ENCODE measurements around the gene MEIOB.

The MEIOB gene

DNA sequence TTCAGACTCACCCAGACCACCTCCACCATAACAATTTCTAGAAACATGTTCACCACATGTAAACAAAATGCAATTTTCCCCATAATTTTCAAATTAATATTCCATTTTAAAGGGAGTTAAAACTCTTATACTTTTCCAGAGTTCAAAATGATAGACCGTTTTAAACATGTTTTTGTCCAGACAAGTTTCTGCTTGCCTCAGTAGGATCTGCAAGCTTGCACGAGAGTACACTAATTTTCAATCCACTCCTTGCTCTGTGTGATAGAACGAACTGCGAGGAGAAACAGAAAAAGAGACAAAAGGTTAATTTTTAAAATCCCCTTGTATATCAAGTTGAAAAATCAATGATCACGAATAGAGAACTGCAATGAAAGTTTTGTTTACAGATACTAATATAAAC is 37.9 kb downstream of the MEIOB start:
- DNase-seq (ENCODE audit: low read depth, low spot score) = no peak
- peak overlapping the region; percentile 29 for H3K27ac ChIP-seq

DNA sequence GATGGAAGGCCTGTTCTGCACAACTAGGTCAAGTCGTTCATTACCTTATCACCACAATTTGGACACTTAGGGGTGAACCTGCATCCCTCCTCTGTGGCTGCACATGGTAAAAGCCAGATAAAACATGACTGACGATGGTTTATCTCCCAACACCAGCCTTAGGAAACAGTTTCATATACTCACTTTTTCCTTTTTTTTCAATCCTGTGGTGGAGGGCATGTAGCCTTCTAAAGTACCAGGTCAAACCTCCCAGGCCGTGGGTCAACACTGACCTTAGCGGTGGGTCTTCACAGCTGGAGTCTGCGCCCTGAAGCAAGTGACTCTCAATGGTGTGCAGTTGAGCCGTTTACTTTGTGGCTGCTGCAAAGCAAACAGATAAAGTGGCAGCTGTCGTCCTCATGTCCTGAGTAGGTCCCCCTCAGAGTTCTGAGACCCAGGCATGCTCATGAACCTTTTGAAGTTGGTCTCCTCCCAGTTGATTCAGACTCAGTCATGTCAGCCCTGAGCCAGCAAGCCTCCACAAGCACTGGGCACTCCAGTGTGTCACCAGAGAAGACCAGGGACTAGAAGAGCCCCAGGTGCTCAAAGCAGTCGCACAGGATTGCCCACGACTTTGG is 39.0 kb downstream of the MEIOB start:
- H3K27ac ChIP-seq = no peak overlapping the region
- peak; percentile 36 for DNase-seq (ENCODE audit: low read depth, low spot score)

DNA sequence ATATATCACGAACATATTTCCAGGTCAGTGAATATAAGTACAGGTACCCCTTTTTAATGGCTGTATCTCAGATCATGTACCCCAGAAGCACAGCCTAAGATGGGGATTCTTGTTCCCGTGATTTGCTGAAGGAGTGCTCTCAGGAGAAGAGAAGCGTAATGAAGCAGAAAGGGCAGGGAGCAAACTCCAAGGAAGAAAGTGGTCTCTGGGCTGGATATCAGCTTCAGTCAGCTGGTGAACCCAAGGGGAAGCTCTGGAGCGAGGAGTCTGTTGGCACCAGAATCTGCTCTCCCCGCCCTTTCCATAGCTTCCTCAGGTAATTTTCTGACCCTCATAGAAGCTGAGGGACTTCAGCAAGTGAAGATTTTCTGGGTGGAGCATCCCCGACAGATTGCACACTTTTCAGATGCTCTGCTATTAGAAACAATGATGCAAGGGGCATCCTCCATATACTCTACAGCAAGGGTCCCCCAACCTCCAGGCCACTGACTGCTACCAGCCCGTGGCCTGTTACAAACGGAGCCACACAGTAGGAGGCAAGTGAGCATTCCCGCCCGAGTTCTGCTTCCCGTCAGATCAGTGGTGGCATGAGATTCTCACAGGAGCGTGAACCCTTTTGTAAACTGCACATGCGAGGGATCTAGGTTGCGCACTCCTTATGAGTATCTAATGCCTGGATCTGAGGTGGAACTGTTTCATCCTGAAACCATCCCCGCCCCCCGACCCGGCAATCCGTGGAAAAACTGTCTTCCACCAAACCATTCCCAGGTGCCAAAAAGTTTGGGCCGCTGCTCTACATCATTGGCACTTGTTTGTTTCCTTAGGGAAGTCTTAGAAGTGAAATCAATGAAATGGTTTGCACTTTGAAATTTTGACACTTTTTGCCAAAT is 40.5 kb downstream of the MEIOB start:
- no peak for DNase-seq (ENCODE audit: low read depth, low spot score)

DNA sequence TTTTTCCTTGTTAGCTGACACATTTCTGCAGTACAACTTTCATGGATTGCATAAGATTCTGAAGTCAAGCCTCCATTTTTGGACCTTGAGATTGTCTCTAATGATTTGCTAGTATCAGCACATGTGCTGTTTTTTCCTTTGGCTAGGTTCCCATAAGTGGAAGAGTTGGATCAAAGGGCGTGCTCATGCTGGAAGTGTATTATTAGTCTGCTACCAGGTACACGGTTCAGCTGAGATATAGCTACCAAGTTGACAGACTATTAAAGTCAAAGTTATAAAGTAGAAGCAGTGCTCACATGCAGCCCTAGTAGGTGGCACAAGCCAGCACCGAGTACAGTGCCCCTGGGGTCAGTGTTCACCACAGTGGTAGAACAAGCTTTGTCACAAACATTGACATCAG is 41.8 kb downstream of the MEIOB start:
- DNase-seq (ENCODE audit: low read depth, low spot score) = no peak
- no peak overlapping the region for H3K27ac ChIP-seq

More for the DNA sequence above, 40.5 kb downstream of the MEIOB start:
- H3K27ac ChIP-seq = no peak overlapping the region

DNA sequence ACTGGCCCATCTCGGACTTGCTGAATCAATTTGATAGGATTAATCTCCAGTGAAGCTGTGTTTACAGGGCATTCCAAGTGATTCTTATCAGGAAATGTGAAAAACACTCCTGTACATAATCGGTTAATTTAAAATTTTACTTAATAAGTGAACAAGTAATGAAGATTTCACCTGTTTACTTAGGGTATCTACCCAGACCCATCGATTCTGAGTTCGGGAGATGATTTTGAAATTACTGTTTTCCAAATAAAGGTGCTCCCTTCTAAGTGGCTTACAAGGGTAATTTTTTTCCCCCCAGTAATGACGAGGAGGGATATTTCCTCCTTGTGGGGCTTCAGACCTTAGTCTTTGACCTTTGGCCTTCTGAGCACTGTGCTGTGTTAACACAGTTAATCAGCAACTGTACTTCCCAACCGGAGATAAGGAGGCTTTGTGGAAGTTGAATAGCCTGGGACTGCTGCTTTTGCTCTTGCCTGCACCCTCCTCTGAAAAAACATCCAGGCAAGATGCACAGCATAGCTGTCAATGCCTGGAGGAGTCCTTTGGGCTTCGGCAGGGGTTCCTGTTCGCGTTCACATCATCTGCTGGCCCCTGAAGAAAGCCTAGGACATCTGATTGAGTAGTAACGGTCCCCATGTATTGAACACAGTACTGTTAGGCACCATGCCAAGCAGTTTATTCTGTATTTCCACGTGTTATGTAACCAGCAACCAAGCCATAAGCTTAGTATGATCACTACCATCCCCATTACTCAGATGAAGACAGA is 43.1 kb downstream of the MEIOB start:
- no peak for DNase-seq (ENCODE audit: low read depth, low spot score)
- no peak overlapping the region for H3K27ac ChIP-seq

DNA sequence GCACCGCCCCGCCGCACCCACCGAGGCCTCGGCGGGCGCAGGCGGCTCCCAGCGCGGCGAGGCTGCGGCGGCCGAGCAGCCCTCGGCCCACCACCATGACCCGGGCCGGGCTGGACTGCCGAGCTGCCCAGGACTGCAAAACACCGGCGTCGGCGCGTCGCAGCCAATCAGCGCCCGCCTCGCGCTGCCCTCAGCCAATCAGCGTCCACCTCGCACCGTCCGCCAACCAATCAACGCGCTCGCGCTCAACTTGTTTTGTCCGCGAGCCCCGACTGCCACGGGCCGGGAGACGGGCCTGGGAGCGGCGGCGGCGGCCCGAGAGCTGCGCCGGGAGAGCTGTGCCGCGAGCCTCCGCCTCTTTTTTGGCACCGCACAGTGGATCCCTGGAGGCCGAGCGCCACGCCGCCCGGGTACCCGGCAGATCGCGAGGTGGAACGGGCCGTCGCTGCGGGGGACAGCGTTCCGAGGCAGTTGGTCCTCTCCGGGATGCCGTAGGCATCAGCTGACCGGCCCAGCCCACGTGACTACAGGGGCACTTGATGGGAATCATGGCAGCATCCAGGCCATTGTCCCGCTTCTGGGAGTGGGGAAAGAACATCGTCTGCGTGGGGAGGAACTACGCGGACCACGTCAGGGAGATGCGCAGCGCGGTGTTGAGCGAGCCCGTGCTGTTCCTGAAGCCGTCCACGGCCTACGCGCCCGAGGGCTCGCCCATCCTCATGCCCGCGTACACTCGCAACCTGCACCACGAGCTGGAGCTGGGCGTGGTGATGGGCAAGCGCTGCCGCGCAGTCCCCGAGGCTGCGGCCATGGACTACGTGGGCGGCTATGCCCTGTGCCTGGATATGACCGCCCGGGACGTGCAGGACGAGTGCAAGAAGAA is 45.0 kb downstream of the MEIOB start, which contains the start of the genes FAHD1 and HAGH:
TSS of gene FAHD1 (plus strand) at position 516 of the 883 bp plus-strand sequence. CDS start at position 549, 33 bp downstream.
TSS of gene HAGH (minus strand) at position 135 of the 883 bp plus-strand sequence. CDS start at position 97, 38 bp downstream.
- DNase-seq (ENCODE audit: low read depth, low spot score) = peak; percentile 79
- H3K27ac ChIP-seq = peak within 1 kb of the TSS; percentile 63

DNA sequence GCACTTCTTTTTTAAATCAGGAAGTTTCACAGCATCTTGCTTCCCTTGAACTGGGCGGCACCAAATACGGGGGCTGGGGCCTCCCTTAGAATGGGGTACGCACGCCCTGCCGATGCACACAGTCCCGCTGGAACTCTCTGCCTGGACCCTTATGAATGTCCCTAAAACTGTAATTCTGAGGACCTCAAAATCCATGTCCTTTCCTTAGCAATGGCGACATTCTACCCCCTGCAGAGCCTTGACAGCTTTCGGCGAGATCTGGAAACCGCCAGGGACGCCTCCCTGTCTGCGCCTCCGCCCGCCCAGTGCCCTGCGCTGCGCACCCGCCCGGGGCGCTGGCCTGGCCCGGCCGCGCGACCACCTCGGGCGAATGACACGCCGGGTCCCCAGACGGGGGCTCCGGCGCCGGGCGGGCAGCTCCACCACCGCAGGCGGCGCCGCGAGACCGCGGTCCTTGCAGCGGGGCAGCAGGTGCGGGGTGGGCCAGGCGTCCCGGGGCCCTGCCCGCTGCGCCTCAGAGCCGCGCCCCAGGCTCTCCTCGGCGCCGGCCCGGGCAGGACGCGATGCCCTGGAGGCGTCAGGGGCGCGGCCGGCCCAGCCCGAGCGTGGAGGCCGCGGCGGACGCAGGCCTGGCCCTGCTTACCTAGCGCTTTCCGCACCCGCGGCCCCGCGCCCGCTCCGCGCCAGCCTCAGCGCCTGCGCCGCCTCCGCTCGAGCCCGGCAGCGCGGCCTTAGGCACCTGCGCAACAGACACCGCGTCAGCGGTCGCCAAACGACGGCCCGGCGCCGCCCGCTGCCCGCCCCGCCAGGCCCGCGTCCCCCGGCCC is 45.9 kb downstream of the MEIOB start:
- peak overlapping the region; percentile 63 for H3K27ac ChIP-seq
- DNase-seq (ENCODE audit: low read depth, low spot score) = no peak

DNA sequence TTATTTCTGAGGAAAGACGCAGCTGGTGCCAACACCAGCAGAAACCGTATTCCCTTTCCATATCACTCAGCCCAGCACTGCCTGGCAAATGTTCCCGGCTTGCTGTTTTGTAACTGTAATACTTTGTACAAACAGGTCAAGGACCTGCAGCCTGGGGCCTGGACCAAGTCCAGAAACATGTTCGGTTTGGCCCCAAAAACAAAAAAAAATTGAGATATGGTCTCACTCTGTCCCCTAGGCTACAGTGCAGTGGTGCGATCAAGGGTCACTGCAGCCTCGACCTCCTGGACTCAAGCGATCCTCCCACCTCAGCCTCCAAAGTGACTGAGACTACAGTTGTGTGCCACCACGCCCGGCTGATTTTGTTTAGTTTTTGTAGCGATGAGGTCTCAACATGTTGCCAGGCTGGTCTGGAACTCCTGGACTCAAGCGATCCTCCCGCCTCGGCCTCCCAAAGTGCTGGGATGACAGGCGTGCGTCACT is 46.5 kb downstream of the MEIOB start:
- peak overlapping the region; percentile 63 for H3K27ac ChIP-seq
- DNase-seq (ENCODE audit: low read depth, low spot score) = no peak

DNA sequence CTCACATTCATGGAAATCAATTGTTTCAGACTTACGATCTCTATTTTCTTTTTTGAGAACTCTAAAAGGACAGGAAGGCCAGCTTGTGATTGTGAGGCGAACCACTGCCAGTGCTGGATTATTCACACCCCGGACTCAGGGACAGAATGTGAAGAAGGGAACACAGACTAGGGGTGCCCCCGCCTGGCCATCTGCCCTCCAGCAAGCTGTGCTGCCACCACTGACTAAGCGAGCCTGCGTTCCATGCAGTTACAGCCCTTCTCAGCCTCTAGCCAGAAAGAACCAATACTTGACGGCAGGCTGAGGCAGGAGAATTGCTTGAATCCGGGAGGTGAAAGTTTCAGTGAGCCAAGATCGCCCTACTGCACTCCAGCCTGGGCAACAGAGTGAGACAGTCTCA is 48.1 kb downstream of the MEIOB start:
- DNase-seq (ENCODE audit: low read depth, low spot score) = no peak
- no peak overlapping the region for H3K27ac ChIP-seq

DNA sequence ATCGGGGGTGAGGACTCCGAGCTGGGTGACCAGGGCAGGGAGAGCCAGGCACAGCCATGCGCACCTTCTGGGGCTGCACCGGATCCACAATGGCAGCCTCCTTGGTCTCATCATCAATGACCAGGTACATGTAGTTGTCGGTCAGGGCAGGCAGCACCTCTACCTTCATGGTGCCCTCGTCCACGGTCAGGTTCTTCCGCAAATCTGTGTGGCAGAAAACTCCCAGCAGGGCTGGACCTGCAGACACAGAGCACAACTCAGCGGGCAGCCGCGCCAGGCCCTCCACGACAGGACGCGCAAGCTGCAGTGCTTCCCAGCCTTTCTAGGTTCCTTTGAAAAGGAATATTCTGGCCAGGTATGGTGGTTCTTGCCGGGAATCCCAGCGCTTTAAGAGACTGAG is 49.2 kb downstream of the MEIOB start:
- DNase-seq (ENCODE audit: low read depth, low spot score) = no peak
- no peak overlapping the region for H3K27ac ChIP-seq

DNA sequence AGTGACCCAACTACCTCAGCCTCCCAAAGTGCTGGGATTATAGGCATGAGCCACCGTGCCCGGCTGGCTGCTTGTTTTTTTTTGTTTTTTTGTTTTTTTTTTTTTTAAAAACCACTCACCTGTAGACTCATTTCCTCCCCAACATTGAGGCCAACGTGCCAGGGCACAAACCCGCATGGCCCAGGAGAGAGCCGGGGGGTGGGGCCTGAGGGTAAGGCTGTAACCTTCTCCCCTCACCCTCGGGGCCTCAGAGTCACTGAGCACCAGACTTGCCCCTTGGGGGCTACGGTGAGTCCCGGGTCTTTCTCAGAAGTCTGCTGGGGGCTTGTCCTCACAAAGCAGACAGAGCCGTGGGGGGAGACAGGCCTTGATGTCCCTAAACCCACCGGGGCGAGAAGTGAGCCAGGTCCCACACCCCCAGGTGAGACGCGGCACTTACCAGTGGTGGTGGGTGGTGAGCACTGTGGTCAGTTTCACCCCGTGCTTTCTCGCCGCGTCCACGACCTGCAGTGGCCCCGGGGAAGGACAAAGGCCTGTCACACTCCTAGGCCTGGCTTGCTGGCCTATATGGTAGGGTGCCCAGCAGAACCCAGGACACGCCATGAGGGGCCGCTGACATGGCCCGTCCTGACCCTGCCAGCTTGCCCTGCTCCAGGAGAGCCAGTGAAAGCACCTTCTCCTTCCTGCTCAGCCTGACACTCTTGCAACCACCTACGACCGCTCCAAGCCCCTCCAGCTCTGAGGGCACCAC is 49.9 kb downstream of the MEIOB start:
- peak overlapping the region; percentile 34 for H3K27ac ChIP-seq
- peak; percentile 24 for DNase-seq (ENCODE audit: low read depth, low spot score)

DNA sequence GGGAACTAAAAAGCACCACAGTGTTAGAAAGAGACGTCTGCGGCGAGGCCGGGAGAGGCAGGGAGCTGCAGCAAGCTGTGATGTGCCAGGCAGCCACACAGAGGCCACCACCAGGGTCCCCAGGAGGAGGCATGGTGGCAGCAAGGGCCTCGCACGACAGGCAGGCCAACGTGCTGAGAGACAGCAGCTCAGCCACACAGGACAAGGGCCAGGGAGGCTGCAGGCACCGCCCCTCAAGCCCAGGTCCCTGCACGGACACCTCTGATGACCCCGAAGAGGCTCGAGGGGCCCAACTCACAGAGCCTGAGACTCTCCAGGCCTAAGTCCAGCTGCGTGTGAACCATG is 51.0 kb downstream of the MEIOB start:
- no peak for DNase-seq (ENCODE audit: low read depth, low spot score)
- no peak overlapping the region for H3K27ac ChIP-seq

DNA sequence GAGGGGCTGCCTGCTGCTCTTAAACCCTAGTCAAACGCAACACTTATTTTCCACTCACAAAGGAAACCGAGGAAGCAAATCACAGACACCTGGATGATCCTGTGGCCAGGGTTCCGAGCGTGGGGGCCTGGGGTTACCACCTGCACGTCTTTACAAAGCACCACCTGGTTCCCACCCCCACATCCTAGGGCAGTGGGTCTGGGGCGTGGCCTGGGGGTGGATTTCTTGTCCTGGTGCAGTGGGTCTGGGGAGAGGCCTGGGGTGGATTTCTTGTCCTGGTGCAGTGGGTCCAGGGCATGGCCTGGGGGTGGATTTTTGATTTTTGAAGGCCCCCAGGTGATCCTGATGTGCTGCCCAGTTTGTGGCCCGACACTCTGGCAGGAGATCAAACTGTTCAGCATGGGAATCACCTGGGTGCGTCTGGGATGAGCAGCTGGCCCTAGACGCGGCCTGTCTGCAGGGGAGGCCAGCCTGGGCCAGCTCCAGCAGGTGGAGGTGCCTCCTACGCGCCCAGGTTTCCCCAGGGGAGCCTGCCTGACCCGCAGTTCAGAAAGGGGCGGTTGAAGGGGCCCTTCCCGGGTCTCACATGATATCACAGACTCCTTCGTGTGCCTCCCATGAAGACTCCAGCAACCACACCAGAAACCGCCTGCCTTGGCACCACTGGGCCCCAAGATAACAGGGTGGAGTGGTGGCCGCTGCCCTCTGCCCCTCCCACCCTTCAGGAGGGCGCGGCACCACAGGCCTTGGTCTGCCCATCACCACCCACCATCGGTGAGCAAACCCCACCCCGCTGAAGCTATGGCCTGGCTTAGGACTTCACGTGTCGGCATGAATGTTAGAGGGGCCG is 51.6 kb downstream of the MEIOB start:
- no peak for DNase-seq (ENCODE audit: low read depth, low spot score)
- H3K27ac ChIP-seq = no peak overlapping the region

DNA sequence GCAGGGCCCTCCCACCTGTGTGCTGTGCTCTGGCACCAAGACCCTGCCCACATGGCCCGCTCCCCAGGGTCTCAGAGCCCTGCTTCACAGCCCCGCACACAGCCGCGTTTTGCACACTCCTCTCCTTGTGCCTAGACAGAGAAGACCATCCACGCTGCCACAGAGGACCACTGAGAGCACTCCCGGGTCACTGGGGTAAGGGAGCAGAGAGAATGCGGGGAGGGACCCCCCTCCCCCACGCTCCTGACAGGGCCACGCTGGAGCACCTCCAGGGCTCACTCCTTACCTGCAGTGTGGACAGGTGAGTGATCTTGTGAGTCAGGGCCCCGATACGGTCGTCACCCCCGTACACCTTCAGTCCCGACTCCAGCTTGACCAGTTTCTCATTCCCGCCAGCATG is 52.4 kb downstream of the MEIOB start:
- DNase-seq (ENCODE audit: low read depth, low spot score) = no peak
- no peak overlapping the region for H3K27ac ChIP-seq

DNA sequence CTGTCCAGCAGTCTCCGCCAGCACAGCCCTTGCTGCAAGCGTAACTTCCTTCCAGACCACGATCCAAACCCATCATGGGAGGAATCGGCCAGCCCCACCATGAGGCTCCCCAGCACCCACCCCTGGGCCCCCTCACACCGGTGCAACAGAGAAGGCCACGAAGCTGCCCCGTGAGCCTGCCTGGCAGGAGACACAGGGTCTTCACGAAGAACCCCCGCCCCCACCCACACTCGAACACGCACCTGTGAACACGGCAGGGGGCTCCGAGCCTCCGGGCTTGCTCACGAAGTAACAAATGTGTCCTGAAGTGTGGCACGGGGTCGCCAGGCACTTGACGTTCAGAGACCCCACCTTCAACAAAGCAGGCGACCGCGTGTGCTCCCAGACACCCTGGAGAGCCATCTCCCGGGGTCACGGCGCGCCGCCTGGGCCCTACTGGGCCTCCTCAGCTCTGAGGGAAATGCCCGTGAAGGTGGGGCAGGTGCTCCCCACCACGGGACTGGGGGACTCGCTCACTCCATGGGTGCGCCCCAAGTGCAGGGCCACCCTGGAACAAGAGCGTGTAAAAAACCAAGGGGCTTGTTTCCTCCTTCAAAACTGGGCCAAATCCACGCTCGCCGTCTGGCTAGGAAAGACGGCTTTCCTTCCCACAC is 53.0 kb downstream of the MEIOB start:
- DNase-seq (ENCODE audit: low read depth, low spot score) = no peak
- H3K27ac ChIP-seq = no peak overlapping the region

DNA sequence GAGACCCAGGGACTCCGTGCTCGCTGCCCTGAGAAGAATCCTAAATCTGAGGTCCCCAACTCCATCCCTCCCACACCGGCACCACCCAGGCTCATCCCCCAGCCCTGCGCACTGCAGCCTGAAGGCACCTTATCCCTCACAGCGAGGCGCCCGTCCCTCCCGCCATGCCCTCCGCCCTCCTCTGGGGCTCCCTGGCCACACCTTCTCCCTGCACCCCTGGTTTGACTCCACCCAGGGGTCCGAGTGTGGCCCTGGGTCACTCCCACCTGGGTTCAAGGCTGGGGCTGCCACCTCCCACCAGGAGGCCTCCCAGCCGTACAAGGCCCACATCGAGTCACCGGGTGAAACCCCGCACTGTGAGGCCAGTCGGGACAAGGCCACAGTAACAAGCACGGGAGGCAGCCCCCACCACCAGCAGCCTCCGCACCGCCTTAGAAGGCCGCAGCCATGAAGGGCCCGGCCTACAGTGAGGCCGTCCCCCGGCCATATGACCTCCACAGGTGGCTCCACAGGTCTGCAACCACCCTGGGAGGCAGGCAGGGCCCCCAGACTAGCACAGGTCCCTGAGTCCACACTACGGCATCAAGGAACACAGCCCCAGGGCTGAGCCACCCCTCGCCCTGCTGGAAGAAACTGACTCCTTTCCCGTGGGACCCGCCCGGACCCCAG is 53.6 kb downstream of the MEIOB start:
- H3K27ac ChIP-seq = no peak overlapping the region
- DNase-seq (ENCODE audit: low read depth, low spot score) = no peak
